Mesothelial cell of epicardium (in vitro differentiated cells): ENCODE data around the gene MATCAP1. TPM values are rescaled to one million over a fixed set of nuclear protein-coding genes. Genes with fewer than 3 reads are reported as not detected.

Experiments used
- DNase-seq, 2 experiments: peaks; one replicate each; pipeline ENCODE4 v3.0.0; 2021; ENCODE audit warnings: low spot score in 2 of 2; ENCODE audit not compliant: unreplicated experiment in 2 of 2
- H3K27ac Mint-ChIP-seq: 2 replicates; pipeline ENCODE4 v1.8.0; 2021; ENCODE audit warnings: mixed read lengths
- H3K27me3 Mint-ChIP-seq: 2 replicates; pipeline ENCODE4 v1.8.0; 2021; ENCODE audit warnings: low read depth, mixed read lengths
- H3K36me3 Mint-ChIP-seq: 2 replicates; pipeline ENCODE4 v1.8.0; 2021; ENCODE audit warnings: mixed read lengths
- H3K4me1 Mint-ChIP-seq: 2 replicates; pipeline ENCODE4 v1.8.0; 2021; ENCODE audit warnings: mixed read lengths
- H3K4me3 Mint-ChIP-seq: 2 replicates; pipeline ENCODE4 v1.8.0; 2021; ENCODE audit warnings: mild to moderate bottlenecking, moderate library complexity, mixed read lengths
- H3K9me3 Mint-ChIP-seq: 2 replicates; pipeline ENCODE4 v1.8.0; 2021; ENCODE audit warnings: mixed read lengths
- total RNA-seq: library from RNA; stranded (reverse); gene quantifications from 3 replicates; pipeline ENCODE4 v1.2.1, GENCODE V29; 2021
- TF ChIP-seq, protein P1 (sequence below): fragments of 200-600 bp; sonication (generic); IDR thresholded peaks from one replicate; pipeline ENCODE4 v1.5.0; 2021; ENCODE audit warnings: antibody characterized with exemption; ENCODE audit not compliant: unreplicated experiment

The MATCAP1 gene
- total RNA-seq, 1 donor from 2014 or later = 131 TPM

DNA sequence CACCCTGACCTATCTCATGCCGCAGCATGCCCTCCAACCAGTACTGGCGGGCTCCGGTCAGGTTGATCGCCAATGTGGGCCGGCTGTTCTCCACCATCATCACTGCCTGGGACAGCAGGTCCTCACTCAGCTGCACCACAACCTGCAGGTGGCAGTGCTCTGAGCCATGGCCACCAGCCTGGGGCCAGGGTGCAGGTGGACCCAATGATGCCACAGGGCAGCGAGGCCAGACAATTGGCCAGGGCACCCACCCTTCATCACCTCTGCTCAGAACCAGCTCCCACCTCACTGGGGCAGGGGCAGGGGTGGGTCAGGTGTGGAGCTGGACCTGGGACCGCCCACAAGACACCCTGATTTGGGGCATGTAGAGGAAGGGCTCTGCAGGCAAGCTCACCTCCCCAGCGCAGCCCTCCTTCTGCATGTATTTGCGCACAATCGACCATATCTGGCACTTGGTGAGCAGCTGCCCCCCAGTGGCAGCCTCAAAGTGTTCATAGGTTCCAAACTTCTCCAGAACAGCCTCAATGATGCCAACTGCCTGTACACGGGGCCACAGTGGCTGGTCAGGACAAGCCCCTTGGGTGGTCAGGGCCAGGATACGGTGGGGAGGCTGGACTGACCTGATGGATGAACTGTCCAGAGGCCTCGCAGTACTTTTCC is 4.2 kb downstream of the MATCAP1 start:
- H3K27ac Mint-ChIP-seq = no peak overlapping the region
- no peak overlapping the region for H3K4me3 Mint-ChIP-seq
- peaks cover 3% of the 10 kb centered on the region for H3K36me3 Mint-ChIP-seq
- H3K27me3 Mint-ChIP-seq = peaks cover 22% of the 10 kb centered on the region
- H3K4me1 Mint-ChIP-seq = peaks cover 16% of the 10 kb centered on the region
- no peaks in the 10 kb centered on the region for H3K9me3 Mint-ChIP-seq
- TF ChIP-seq, protein P1, sequence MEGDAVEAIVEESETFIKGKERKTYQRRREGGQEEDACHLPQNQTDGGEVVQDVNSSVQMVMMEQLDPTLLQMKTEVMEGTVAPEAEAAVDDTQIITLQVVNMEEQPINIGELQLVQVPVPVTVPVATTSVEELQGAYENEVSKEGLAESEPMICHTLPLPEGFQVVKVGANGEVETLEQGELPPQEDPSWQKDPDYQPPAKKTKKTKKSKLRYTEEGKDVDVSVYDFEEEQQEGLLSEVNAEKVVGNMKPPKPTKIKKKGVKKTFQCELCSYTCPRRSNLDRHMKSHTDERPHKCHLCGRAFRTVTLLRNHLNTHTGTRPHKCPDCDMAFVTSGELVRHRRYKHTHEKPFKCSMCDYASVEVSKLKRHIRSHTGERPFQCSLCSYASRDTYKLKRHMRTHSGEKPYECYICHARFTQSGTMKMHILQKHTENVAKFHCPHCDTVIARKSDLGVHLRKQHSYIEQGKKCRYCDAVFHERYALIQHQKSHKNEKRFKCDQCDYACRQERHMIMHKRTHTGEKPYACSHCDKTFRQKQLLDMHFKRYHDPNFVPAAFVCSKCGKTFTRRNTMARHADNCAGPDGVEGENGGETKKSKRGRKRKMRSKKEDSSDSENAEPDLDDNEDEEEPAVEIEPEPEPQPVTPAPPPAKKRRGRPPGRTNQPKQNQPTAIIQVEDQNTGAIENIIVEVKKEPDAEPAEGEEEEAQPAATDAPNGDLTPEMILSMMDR = no peak
- DNase-seq = no peak

DNA sequence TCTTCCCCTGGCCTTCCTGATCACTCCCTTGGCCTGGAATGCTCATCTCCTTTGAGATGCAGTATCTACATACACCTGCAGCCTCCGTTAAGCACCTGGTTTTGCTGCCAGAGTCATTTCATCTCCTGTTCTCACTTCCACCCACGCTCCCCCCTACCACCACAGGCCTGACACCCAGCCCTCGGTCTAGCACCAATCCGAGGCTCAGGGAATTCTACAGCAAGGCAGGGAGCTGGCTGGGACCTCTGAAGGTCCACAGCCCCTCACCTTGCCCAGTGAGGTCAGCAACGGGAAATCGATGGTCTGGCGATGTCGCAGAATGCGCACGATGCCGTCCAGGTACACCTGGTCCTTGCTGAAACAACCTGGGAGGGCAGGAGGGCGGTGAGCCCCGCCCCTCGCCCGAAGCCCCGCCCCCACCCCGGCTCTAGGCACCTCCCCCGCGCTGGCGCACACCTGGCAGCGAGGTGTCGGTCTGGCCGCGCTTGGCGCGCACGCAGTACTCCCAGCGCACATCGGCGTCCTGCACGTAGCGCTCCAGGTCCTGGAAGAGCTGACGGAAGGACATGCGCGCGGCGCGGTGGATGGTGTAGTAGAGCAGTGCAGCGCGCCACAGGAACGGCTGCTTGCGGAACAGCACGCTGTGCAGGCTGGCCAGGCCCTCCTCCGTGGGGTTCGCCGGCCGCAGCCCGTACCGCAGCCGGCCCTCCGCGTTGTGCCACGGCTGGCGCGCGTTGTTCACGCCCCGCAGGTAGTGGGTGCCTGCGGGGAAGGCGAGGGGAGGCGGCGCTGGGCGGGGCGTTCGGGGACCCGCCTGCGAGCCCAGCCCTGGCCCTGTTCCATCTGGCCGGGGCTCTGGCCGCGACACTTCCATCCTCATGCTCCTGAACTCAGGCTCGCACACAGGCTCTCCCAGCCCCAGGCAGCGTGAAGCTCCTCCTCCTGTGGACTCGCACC is 5.7 kb downstream of the MATCAP1 start:
- no peak for DNase-seq
- peaks cover 3% of the 10 kb centered on the region for H3K36me3 Mint-ChIP-seq
- H3K9me3 Mint-ChIP-seq = no peaks in the 10 kb centered on the region
- peaks cover 33% of the 10 kb centered on the region for H3K27me3 Mint-ChIP-seq
- no peak overlapping the region for H3K27ac Mint-ChIP-seq
- TF ChIP-seq, protein P1 = no peak
- peaks cover 24% of the 10 kb centered on the region for H3K4me1 Mint-ChIP-seq
- peak overlapping the region; percentile 58 for H3K4me3 Mint-ChIP-seq

DNA sequence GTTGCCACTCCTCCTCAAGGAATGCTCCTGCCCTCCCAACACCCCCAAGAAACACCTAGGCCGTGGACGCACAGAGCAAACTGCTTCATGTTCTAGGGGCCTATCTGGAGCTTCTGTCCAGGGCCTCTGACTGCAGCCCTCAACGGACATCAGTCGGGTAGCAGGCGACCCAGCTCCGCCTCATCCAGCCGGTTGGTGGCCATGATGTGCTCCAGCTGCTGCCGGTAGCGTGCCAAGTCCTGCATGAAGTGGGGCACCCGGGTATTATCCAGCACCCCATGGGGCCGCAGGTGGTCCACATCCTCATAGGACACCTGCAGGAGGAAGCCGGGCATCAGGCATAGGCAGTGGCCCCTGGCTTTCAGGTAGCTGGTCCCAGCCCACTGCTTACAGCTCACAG is 7.1 kb downstream of the MATCAP1 start:
- TF ChIP-seq, protein P1 = no peak
- Mint-ChIP-seq H3K9me3 (no peaks in the 10 kb centered on the region), H3K36me3 (peaks cover 3% of the 10 kb centered on the region), H3K27me3 (peaks cover 40% of the 10 kb centered on the region), H3K4me3 (peak overlapping the region; percentile 3), H3K4me1 (peaks cover 26% of the 10 kb centered on the region), H3K27ac (no peak overlapping the region)
- no peak for DNase-seq

DNA sequence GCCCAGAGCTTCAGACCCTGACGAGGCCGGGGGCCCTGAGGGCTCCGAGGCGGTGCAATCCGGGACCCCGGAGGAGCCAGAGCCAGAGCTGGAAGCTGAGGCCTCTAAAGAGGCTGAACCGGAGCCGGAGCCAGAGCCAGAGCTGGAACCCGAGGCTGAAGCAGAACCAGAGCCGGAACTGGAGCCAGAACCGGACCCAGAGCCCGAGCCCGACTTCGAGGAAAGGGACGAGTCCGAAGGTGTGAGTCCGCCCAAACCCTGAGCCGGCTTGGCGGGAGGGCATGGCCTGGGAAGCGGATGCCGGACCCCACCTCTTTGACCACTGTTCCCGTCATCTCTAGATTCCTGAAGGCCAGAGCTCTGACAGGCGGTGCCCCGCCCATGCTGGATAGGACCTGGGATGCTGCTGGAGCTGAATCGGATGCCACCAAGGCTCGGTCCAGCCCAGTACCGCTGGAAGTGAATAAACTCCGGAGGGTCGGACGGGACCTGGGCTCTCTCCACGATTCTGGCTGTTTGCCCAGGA is 9.0 kb downstream of the MATCAP1 start:
- H3K4me1 Mint-ChIP-seq = peaks cover 41% of the 10 kb centered on the region
- no peak for DNase-seq
- peaks cover 44% of the 10 kb centered on the region for H3K27me3 Mint-ChIP-seq
- H3K9me3 Mint-ChIP-seq = no peaks in the 10 kb centered on the region
- peaks cover 3% of the 10 kb centered on the region for H3K36me3 Mint-ChIP-seq
- H3K27ac Mint-ChIP-seq = no peak overlapping the region
- TF ChIP-seq, protein P1 = no peak
- no peak overlapping the region for H3K4me3 Mint-ChIP-seq

DNA sequence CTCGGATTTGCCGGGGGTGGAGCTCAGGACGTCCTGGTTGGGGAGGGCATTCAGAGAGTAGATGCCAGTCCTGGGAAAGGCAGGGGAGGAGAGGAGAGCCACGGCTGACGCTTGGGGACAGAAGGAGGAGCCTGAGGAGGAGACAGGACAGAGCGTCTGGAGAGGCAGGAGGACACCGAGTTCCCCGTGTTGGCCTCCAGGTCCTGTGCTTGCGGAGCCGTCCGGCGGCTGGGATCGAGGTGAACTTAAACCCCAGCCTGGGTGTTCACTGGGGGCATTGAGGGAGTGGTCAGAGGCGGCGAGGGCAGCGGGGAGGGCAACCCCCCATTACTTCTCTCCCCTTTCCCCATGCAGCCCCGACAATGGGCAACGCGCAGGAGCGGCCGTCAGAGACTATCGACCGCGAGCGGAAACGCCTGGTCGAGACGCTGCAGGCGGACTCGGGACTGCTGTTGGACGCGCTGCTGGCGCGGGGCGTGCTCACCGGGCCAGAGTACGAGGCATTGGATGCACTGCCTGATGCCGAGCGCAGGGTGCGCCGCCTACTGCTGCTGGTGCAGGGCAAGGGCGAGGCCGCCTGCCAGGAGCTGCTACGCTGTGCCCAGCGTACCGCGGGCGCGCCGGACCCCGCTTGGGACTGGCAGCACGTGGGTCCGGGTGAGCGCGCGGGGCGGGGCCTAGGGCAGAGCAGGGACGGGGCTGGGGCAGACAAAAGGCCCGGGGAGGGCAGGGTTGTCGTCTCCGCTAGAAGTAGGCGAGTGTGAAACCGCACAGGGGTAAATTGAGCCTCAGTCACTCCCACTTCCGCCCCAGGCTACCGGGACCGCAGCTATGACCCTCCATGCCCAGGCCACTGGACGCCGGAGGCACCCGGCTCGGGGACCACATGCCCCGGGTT is 9.7 kb downstream of the MATCAP1 start:
- peaks cover 3% of the 10 kb centered on the region for H3K36me3 Mint-ChIP-seq
- H3K27ac Mint-ChIP-seq = no peak overlapping the region
- H3K9me3 Mint-ChIP-seq = no peaks in the 10 kb centered on the region
- TF ChIP-seq, protein P1 = no peak
- peaks cover 51% of the 10 kb centered on the region for H3K27me3 Mint-ChIP-seq
- H3K4me1 Mint-ChIP-seq = peaks cover 46% of the 10 kb centered on the region
- peak overlapping the region; percentile 66 for H3K4me3 Mint-ChIP-seq
- no peak for DNase-seq
